Mesangial cell (primary cell): Measurements from ENCODE around the gene TMEM9. TPM values are rescaled to one million over a fixed set of nuclear protein-coding genes. Genes with fewer than 3 reads are reported as not detected.

Experiments used
- total RNA-seq: library from RNA; depleted of rRNA; stranded (reverse); fragments of >200 nt; gene quantifications from 2 replicates; pipeline ENCODE4 v1.2.3, GENCODE V29; 2015

Gene TMEM9
- 110 and 116 TPM in 2 replicates for total RNA-seq

DNA sequence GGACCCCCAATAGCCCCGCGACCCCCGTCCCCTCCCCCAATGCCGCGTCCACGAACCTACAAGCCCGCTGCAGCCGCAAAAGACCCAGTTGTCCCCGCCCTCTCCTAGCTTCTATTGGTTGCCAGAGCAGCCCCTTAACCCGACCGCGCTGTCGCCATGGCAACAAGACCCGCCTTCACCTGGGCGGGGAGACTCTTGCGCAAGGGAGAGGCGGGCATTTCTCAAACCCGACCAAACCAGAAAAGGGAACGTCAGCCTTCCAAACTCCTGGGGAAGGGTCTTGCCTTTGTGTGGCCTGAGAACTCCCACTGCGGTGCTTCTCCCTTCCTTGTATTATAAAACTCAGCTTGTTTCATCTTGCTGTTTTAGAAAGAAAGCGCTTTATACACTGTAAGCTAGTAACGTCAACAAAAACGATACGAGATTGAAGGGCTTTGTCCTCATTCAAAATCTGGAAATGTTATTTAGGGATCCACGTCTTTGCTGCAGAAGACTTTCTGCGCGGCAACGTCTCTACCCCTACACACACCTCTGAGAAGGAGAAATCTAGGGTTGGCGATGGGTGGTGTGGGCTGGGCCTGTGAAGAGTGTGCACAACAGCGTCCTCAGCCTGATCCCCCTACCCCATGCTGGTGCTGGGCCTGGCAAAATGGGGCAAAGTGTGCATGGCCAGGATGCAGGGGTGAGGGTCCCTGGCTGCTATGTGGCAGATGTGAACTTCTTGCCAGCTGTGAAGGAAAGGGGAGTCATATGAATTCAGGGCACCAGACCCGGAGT lies at the start of gene TMEM9:
Gene TMEM9 (minus strand): TSS at position 86 of the 777 bp plus-strand sequence. CDS start 551 bp downstream, outside the sequence.

GRCh38 chr1:201190624-201191051 lies 36.4 kb upstream of the TMEM9 start, which contains the start of gene IGFN1:
Gene IGFN1 (plus strand): TSS chr1:201190824. CDS start chr1:201193294, 2,470 bp downstream.

GRCh38 chr1:201126832-201127754 lies 27.2 kb downstream of the TMEM9 start, which contains the start of gene ASCL5:
Gene ASCL5 (minus strand): TSS chr1:201127184. CDS start chr1:201115372, 11,812 bp downstream.

GRCh38 chr1:201112173-201112731 lies 42.0 kb downstream of the TMEM9 start, which contains the start of gene CACNA1S:
Gene CACNA1S (minus strand): TSS chr1:201112426. CDS start chr1:201112339, 87 bp downstream.

Other genes with a start within 250 kb of the TMEM9 start
- 3.0 and 7.3 TPM in 2 replicates for gene KIF21B, start 130.8 kb downstream of the TMEM9 start, total RNA-seq
- not detected in 2 replicates for gene CACNA1S, start 42.0 kb downstream of the TMEM9 start, total RNA-seq
- gene ASCL5, start 27.3 kb downstream of the TMEM9 start, total RNA-seq: 0.49 TPM in 1 of 2 replicates, not detected in the other
- under 0.01 TPM in 1 of 2 replicates, not detected in the other for gene IGFN1, start 36.4 kb upstream of the TMEM9 start, total RNA-seq
- 0.76 and 1.6 TPM in 2 replicates for gene PKP1, start 129.0 kb upstream of the TMEM9 start, total RNA-seq
- gene TNNT2, start 223.2 kb upstream of the TMEM9 start, total RNA-seq: 0.65 and 2.3 TPM in 2 replicates
- gene LAD1, start 244.8 kb upstream of the TMEM9 start, total RNA-seq: 27.5 and 52.9 TPM in 2 replicates